PFSK-1 (cell line): ENCODE measurements around the gene MRFAP1L1.

ENCODE experiments used
- FOXP2 ChIP-seq: optimal IDR thresholded peaks from 2 replicates; pipeline ENCODE3; 2011; ENCODE audit warnings: borderline replicate concordance, control low read depth, inconsistent platforms; ENCODE audit not compliant: insufficient read depth; ENCODE audit errors: extremely low read length, extremely low read depth
- POLR2AphosphoS5 ChIP-seq: IDR thresholded peaks from 2 replicates; pipeline ENCODE4 v1.6.1; 2012; ENCODE audit warnings: low read depth, mild to moderate bottlenecking, control low read depth, low read length, moderate library complexity
- SIN3A ChIP-seq: IDR thresholded peaks from 2 replicates; pipeline ENCODE4 v1.6.1; 2012; ENCODE audit warnings: mild to moderate bottlenecking, low read length, moderate library complexity, borderline replicate concordance; ENCODE audit not compliant: insufficient read depth
- TAF1 ChIP-seq: IDR thresholded peaks from 2 replicates; pipeline ENCODE4 v1.6.1; 2012; ENCODE audit warnings: low read length, control low read depth, borderline replicate concordance; ENCODE audit not compliant: insufficient read depth
- TF ChIP-seq, protein P1 (sequence below), 2 experiments: IDR thresholded peaks; 2 replicates each; pipeline versions ENCODE4 v1.6.1 to v1.8.0; 2011 to 2012; ENCODE audit warnings: low read depth in 2 of 2, low read length in 2 of 2, control low read depth in 1 of 2, inconsistent platforms in 1 of 2, mild to moderate bottlenecking in 1 of 2, moderate library complexity in 1 of 2; ENCODE audit not compliant: insufficient read depth in 1 of 2

The MRFAP1L1 gene

DNA sequence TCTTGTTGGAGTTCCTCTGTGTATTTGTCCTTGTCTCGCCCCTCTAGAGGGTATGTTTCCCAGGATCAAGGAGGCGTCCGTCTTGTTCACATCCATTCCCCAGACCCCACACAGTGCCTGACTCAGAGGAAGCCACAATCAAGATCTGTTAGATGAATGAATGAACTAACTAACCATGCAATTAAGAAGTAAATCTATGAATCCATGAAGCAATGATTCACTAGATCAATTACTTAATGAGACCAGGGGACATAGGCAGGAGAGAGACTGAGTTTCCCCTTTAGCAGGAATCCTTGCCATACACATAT lies 18.2 kb upstream of the MRFAP1L1 start:
- no peak for TF ChIP-seq TAF1
- TF ChIP-seq, protein P1, sequence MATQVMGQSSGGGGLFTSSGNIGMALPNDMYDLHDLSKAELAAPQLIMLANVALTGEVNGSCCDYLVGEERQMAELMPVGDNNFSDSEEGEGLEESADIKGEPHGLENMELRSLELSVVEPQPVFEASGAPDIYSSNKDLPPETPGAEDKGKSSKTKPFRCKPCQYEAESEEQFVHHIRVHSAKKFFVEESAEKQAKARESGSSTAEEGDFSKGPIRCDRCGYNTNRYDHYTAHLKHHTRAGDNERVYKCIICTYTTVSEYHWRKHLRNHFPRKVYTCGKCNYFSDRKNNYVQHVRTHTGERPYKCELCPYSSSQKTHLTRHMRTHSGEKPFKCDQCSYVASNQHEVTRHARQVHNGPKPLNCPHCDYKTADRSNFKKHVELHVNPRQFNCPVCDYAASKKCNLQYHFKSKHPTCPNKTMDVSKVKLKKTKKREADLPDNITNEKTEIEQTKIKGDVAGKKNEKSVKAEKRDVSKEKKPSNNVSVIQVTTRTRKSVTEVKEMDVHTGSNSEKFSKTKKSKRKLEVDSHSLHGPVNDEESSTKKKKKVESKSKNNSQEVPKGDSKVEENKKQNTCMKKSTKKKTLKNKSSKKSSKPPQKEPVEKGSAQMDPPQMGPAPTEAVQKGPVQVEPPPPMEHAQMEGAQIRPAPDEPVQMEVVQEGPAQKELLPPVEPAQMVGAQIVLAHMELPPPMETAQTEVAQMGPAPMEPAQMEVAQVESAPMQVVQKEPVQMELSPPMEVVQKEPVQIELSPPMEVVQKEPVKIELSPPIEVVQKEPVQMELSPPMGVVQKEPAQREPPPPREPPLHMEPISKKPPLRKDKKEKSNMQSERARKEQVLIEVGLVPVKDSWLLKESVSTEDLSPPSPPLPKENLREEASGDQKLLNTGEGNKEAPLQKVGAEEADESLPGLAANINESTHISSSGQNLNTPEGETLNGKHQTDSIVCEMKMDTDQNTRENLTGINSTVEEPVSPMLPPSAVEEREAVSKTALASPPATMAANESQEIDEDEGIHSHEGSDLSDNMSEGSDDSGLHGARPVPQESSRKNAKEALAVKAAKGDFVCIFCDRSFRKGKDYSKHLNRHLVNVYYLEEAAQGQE (IDR thresholded peaks at IDR 0.05; ENCODE audit: insufficient read depth in 1 of 2, low read depth in 2 of 2, low read length in 2 of 2): no peak

DNA sequence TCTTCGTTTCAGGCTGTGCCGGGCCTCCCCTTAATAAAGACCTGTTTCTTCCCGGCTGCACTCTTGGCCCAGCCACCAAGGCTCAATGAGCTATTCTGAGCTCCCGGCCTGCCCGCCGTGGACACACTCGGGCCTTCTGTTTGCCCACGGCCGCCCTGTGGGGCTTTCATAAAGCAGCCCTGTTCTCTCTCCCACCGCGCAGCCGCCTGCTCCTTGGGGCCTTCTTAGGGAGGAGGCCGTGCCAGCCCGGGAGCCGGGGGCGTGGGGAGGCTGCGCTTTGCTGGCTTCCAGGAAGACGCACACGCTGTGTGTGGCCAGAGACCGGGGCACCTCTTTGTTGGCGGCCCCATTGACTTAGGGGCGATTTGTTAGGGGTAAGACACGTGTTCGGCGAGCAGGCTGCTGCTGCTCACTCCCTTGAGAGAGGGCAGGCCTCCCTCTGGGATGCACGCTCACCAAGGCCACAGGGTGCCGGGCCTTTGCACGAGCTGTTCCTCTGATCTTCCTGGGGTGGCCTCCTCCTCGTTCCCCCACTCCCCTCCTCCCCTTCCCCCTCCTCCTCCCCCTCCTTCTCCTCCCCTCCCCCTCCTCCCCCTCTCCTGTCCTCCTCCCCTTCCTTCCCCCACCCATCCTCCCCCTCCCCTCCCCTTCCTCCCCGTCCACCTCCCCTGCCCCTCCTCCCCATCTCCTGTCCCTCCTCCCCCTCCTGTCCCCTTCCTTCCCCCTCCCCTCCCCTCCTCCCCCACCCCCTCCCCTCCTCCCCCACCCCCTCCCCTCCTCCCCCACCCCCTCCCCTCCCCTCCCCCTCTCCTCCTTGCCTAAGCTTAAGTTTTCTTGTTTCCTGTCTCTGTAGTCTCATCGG lies 17.6 kb upstream of the MRFAP1L1 start:
- TF ChIP-seq FOXP2 (no peak), SIN3A (no peak), POLR2AphosphoS5 (no peak), TAF1 (no peak)
- TF ChIP-seq, protein P1 (IDR thresholded peaks at IDR 0.05; ENCODE audit: insufficient read depth in 1 of 2, low read depth in 2 of 2, low read length in 2 of 2): no peak

GRCh38 chr4:6724421-6725111 lies 14.9 kb upstream of the MRFAP1L1 start:
- TF ChIP-seq, protein P1 (IDR thresholded peaks at IDR 0.05; ENCODE audit: insufficient read depth in 1 of 2, low read depth in 2 of 2, low read length in 2 of 2): no peak
- TF ChIP-seq POLR2AphosphoS5: no peak
- no peak for TF ChIP-seq SIN3A
- no peak for TF ChIP-seq FOXP2
- no peak for TF ChIP-seq TAF1

DNA sequence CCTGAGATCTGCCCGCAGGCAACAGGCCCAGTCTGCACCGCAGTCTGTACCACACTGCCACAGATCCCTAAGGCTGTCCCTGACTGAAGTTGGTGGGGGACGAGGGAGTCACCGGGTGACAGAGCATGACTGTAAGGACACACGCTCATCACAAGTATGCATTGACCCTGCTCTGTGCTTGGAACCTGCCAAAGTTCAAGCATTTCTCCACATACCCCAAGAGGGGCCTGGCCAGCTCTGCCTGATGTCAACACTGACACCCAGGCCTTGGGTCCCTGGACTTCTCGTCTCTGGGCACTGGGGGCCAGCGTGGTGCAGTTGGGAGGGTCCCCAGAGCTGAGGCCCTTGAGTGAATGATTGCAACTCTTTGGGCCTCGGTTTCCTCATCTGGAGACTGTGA lies 14.2 kb upstream of the MRFAP1L1 start:
- TF ChIP-seq TAF1 (no peak), FOXP2 (no peak), SIN3A (no peak), POLR2AphosphoS5 (no peak)
- TF ChIP-seq, protein P1 (IDR thresholded peaks at IDR 0.05; ENCODE audit: insufficient read depth in 1 of 2, low read depth in 2 of 2, low read length in 2 of 2): no peak
